Loucy (cell line): Measurements from ENCODE around the gene SLC27A3.
A peak's percentile ranks its signal among the peaks of the same experiment; 100 is the strongest.

Source experiments
- EZH2phosphoT487 ChIP-seq: fragments of 200-600 bp; IDR thresholded peaks from 2 replicates; pipeline ENCODE4 v1.6.1; 2018; ENCODE audit warnings: antibody characterized with exemption, mild to moderate bottlenecking, moderate library complexity, borderline replicate concordance
- TF ChIP-seq, protein P1 (sequence below): fragments of 200-600 bp; sonication (generic); conservative IDR thresholded peaks from 2 replicates; pipeline ENCODE4 v1.5.1; 2014; ENCODE audit warnings: mild to moderate bottlenecking, antibody characterized with exemption, low read length

DNA sequence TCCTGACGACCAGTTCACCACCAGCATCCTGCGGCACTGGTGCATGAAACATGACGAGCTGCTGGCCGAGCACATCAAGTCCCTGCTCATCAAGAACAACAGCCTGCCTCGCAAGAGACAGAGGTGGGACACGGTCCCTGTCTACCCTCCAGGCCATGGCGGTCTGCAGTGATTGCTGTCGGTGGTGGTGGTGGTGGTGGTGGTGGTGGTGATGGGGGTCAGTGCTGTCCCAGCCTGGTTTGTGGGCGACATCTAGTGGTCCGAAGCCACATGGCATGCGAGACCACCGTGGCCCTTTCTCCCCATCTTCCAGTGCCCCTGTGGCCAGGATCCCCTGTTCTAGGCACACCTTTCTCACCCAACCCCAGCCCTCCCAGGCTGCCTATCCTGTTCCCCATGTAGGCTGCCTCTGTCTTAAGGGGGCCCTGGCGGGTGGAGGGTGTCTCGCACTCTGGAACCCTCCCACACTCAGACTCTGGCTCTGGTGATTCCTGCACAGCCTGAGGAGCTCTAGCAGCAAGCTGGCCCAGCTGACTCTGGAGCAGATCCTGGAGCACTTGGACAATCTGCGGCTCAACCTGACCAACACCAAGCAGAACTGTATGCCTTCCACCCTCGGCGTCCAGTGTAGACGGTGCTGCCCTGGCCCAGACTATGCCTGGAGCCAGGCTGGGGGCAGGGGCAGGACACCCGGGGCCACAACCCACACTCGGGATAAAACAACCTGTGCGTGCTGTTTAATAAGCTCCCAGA lies 3.2 kb upstream of the SLC27A3 start:
- TF ChIP-seq, protein P1, sequence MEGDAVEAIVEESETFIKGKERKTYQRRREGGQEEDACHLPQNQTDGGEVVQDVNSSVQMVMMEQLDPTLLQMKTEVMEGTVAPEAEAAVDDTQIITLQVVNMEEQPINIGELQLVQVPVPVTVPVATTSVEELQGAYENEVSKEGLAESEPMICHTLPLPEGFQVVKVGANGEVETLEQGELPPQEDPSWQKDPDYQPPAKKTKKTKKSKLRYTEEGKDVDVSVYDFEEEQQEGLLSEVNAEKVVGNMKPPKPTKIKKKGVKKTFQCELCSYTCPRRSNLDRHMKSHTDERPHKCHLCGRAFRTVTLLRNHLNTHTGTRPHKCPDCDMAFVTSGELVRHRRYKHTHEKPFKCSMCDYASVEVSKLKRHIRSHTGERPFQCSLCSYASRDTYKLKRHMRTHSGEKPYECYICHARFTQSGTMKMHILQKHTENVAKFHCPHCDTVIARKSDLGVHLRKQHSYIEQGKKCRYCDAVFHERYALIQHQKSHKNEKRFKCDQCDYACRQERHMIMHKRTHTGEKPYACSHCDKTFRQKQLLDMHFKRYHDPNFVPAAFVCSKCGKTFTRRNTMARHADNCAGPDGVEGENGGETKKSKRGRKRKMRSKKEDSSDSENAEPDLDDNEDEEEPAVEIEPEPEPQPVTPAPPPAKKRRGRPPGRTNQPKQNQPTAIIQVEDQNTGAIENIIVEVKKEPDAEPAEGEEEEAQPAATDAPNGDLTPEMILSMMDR, result peak; percentile 60
- no peak for TF ChIP-seq EZH2phosphoT487
